ENCODE results near the gene COL6A1. TPM values are rescaled to one million over a fixed set of nuclear protein-coding genes. Genes with fewer than 3 reads are reported as not detected.

Gene COL6A1
- total RNA-seq, 1 experiment from 2014 or later: 19.7 TPM

GRCh38 chr21:46018615-46019014 lies 37.0 kb downstream of the COL6A1 start:
- Histone ChIP-seq H3K4me1 (ENCODE audit: insufficient read depth, low read length, poor library complexity, severe bottlenecking) (no peaks in the 10 kb centered on the region), H3K9me3 (ENCODE audit: low read depth, low read length, poor library complexity, severe bottlenecking) (no peaks in the 10 kb centered on the region), H3K36me3 (ENCODE audit: insufficient read depth, low read length, poor library complexity, severe bottlenecking) (no peaks in the 10 kb centered on the region), H3K27ac (ENCODE audit: low read depth, low read length, poor library complexity, severe bottlenecking) (no peak overlapping the region), H3K4me3 (ENCODE audit: low read depth, low read length, poor library complexity, severe bottlenecking) (no peak overlapping the region), H3K27me3 (replicated peaks; ENCODE audit: insufficient read depth, low read depth, low read length, poor library complexity) (peaks cover 18% of the 10 kb centered on the region)
- intact Hi-C loops (cut with micrococcal nuclease; ENCODE audit: unreplicated experiment): no loop called here
- POLR2A ChIA-PET (ENCODE audit: low non-redundant PET): no interaction called here
- no peak for DNase-seq (ENCODE audit: low spot score)
- CTCF ChIA-PET: no interaction called here
- TF ChIP-seq CTCF (conservative IDR thresholded peaks at IDR 0.05; ENCODE audit: low read depth, low read length): no peak
- no peak for TF ChIP-seq EZH2 (IDR thresholded peaks at IDR 0.05; ENCODE audit: borderline replicate concordance, low read depth, low read length, poor library complexity, severe bottlenecking)
- BruUV-seq (replicated peaks): no TSS peak

GRCh38 chr21:46020581-46020980 lies 39.0 kb downstream of the COL6A1 start:
- Histone ChIP-seq H3K36me3 (ENCODE audit: insufficient read depth, low read length, poor library complexity, severe bottlenecking) (no peaks in the 10 kb centered on the region), H3K4me1 (ENCODE audit: insufficient read depth, low read length, poor library complexity, severe bottlenecking) (no peaks in the 10 kb centered on the region), H3K9me3 (ENCODE audit: low read depth, low read length, poor library complexity, severe bottlenecking) (no peaks in the 10 kb centered on the region), H3K4me3 (ENCODE audit: low read depth, low read length, poor library complexity, severe bottlenecking) (no peak overlapping the region), H3K27me3 (replicated peaks; ENCODE audit: insufficient read depth, low read depth, low read length, poor library complexity) (peaks cover 6% of the 10 kb centered on the region), H3K27ac (ENCODE audit: low read depth, low read length, poor library complexity, severe bottlenecking) (no peak overlapping the region)
- POLR2A ChIA-PET (ENCODE audit: low non-redundant PET): no interaction called here
- CTCF ChIA-PET: no interaction called here
- BruUV-seq (replicated peaks): no TSS peak
- no peak for DNase-seq (ENCODE audit: low spot score)
- TF ChIP-seq CTCF (conservative IDR thresholded peaks at IDR 0.05; ENCODE audit: low read depth, low read length): no peak
- no peak for TF ChIP-seq EZH2 (IDR thresholded peaks at IDR 0.05; ENCODE audit: borderline replicate concordance, low read depth, low read length, poor library complexity, severe bottlenecking)
- intact Hi-C loops (cut with micrococcal nuclease; ENCODE audit: unreplicated experiment): no loop called here

- POLR2A ChIA-PET (ENCODE audit: low non-redundant PET): no interaction called here
- no TSS peak for BruUV-seq (replicated peaks)
- no peaks in the 10 kb centered on the region for H3K27me3 ChIP-seq (replicated peaks; ENCODE audit: insufficient read depth, low read depth, low read length, poor library complexity)
- intact Hi-C loops (cut with micrococcal nuclease; ENCODE audit: unreplicated experiment): no loop called here
- TF ChIP-seq EZH2 (IDR thresholded peaks at IDR 0.05; ENCODE audit: borderline replicate concordance, low read depth, low read length, poor library complexity, severe bottlenecking) (no peak), CTCF (conservative IDR thresholded peaks at IDR 0.05; ENCODE audit: low read depth, low read length) (no peak)
- no peak for DNase-seq (ENCODE audit: low spot score)
- CTCF ChIA-PET: no interaction called here
- H3K36me3 ChIP-seq (ENCODE audit: insufficient read depth, low read length, poor library complexity, severe bottlenecking): no peaks in the 10 kb centered on the region
- no peak overlapping the region for H3K4me3 ChIP-seq (ENCODE audit: low read depth, low read length, poor library complexity, severe bottlenecking)
- H3K4me1 ChIP-seq (ENCODE audit: insufficient read depth, low read length, poor library complexity, severe bottlenecking): no peaks in the 10 kb centered on the region
- H3K27ac ChIP-seq (ENCODE audit: low read depth, low read length, poor library complexity, severe bottlenecking): no peak overlapping the region
- H3K9me3 ChIP-seq (ENCODE audit: low read depth, low read length, poor library complexity, severe bottlenecking): no peaks in the 10 kb centered on the region
Observed at GRCh38 chr21:46021398-46021797, 39.8 kb downstream of the COL6A1 start.
